ENCODE data around the gene SH3PXD2B. TPM values are rescaled to one million over a fixed set of nuclear protein-coding genes. Genes with fewer than 3 reads are reported as not detected.
"Not testable (repeated sequence)": the region's sequence is repeated elsewhere in the genome, so short reads cannot be mapped to it uniquely, and the experiment has no call there.

The SH3PXD2B gene
- total RNA-seq, 2 experiments from 2014 or later: 0.10 TPM; not detected in 1

- Histone ChIP-seq H3K4me3 (ENCODE audit: low read depth, low read length, poor library complexity, severe bottlenecking) (no peak overlapping the region), H3K36me3 (ENCODE audit: insufficient read depth, low read length) (no peaks in the 10 kb centered on the region), H2AFZ (ENCODE audit: low read length) (no peak overlapping the region), H3K9me2 (ENCODE audit: insufficient read depth, low read length) (no peaks in the 10 kb centered on the region), H3K4me2 (ENCODE audit: low read length) (no peak overlapping the region), H4K20me1 (ENCODE audit: insufficient read depth, low read length) (no peaks in the 10 kb centered on the region), H3K9me3 (ENCODE audit: low read length) (no peaks in the 10 kb centered on the region), H3K4me1 (ENCODE audit: insufficient read depth, low read length, poor library complexity, severe bottlenecking) (no peaks in the 10 kb centered on the region), H3K79me2 (ENCODE audit: insufficient read depth, low read depth, low read length) (no peaks in the 10 kb centered on the region), H3K27ac (ENCODE audit: low read depth, low read length, poor library complexity, severe bottlenecking) (no peak overlapping the region)
- CTCF ChIA-PET (ENCODE audit: unreplicated experiment): no interaction called here
- no peak for TF ChIP-seq CTCF (conservative IDR thresholded peaks at IDR 0.05; ENCODE audit: low read length)
- no peak for TF ChIP-seq EZH2phosphoT487 (IDR thresholded peaks at IDR 0.05; ENCODE audit: borderline replicate concordance, low read depth, low read length)
- POLR2A ChIA-PET: no interaction called here
- no TSS peak for BruUV-seq (replicated peaks)
- intact Hi-C loops (cut with micrococcal nuclease; ENCODE audit: unreplicated experiment): no loop called here
- DNase-seq (ENCODE audit: low spot score): no peak
These were observed 55.0 kb downstream of the SH3PXD2B start for GRCh38 chr5:172399336-172399735.

GRCh38 chr5:172398645-172399044 lies 55.7 kb downstream of the SH3PXD2B start:
- DNase-seq (ENCODE audit: low spot score); H3K27ac ChIP-seq (ENCODE audit: low read depth, low read length, poor library complexity, severe bottlenecking); H2AFZ ChIP-seq (ENCODE audit: low read length); H3K4me2 ChIP-seq (ENCODE audit: low read length); H3K4me1 ChIP-seq (ENCODE audit: insufficient read depth, low read length, poor library complexity, severe bottlenecking); H3K9me3 ChIP-seq (ENCODE audit: low read length); CTCF ChIA-PET (ENCODE audit: unreplicated experiment); H3K4me3 ChIP-seq (ENCODE audit: low read depth, low read length, poor library complexity, severe bottlenecking); BruUV-seq (replicated peaks); intact Hi-C loops (cut with micrococcal nuclease; ENCODE audit: unreplicated experiment); H3K9me2 ChIP-seq (ENCODE audit: insufficient read depth, low read length); H4K20me1 ChIP-seq (ENCODE audit: insufficient read depth, low read length); POLR2A ChIA-PET; H3K36me3 ChIP-seq (ENCODE audit: insufficient read depth, low read length); H3K79me2 ChIP-seq (ENCODE audit: insufficient read depth, low read depth, low read length): not testable (repeated sequence)

GRCh38 chr5:172396994-172397393 lies 57.3 kb downstream of the SH3PXD2B start:
- POLR2A ChIA-PET: not testable (repeated sequence)

GRCh38 chr5:172396220-172396619 lies 58.1 kb downstream of the SH3PXD2B start:
- Histone ChIP-seq H3K9me2 (ENCODE audit: insufficient read depth, low read length) (no peaks in the 10 kb centered on the region), H3K4me1 (ENCODE audit: insufficient read depth, low read length, poor library complexity, severe bottlenecking) (no peaks in the 10 kb centered on the region), H2AFZ (ENCODE audit: low read length) (no peak overlapping the region), H3K79me2 (ENCODE audit: insufficient read depth, low read depth, low read length) (no peaks in the 10 kb centered on the region), H3K4me3 (ENCODE audit: low read depth, low read length, poor library complexity, severe bottlenecking) (no peak overlapping the region), H3K27ac (ENCODE audit: low read depth, low read length, poor library complexity, severe bottlenecking) (no peak overlapping the region), H3K36me3 (ENCODE audit: insufficient read depth, low read length) (no peaks in the 10 kb centered on the region), H4K20me1 (ENCODE audit: insufficient read depth, low read length) (no peaks in the 10 kb centered on the region), H3K9me3 (ENCODE audit: low read length) (no peaks in the 10 kb centered on the region), H3K4me2 (ENCODE audit: low read length) (no peak overlapping the region)
- ChIA-PET POLR2A (interaction anchor here (0.7 kb wide), 1 partner anchor 10 kb away, joined by 3 read pairs; no protein-coding TSS in a partner anchor), CTCF (ENCODE audit: unreplicated experiment) (no interaction called here)
- DNase-seq (ENCODE audit: low spot score): no peak
- TF ChIP-seq EZH2phosphoT487 (IDR thresholded peaks at IDR 0.05; ENCODE audit: borderline replicate concordance, low read depth, low read length) (no peak), CTCF (conservative IDR thresholded peaks at IDR 0.05; ENCODE audit: low read length) (no peak)
- BruUV-seq (replicated peaks): no TSS peak
- intact Hi-C loops (cut with micrococcal nuclease; ENCODE audit: unreplicated experiment): no loop called here

More at GRCh38 chr5:172396994-172397393, 57.3 kb downstream of the SH3PXD2B start:
- H2AFZ ChIP-seq (ENCODE audit: low read length); H3K27ac ChIP-seq (ENCODE audit: low read depth, low read length, poor library complexity, severe bottlenecking); H3K79me2 ChIP-seq (ENCODE audit: insufficient read depth, low read depth, low read length); H3K36me3 ChIP-seq (ENCODE audit: insufficient read depth, low read length); H3K9me2 ChIP-seq (ENCODE audit: insufficient read depth, low read length); DNase-seq (ENCODE audit: low spot score); BruUV-seq (replicated peaks); H4K20me1 ChIP-seq (ENCODE audit: insufficient read depth, low read length); H3K9me3 ChIP-seq (ENCODE audit: low read length); H3K4me3 ChIP-seq (ENCODE audit: low read depth, low read length, poor library complexity, severe bottlenecking); H3K4me2 ChIP-seq (ENCODE audit: low read length); intact Hi-C loops (cut with micrococcal nuclease; ENCODE audit: unreplicated experiment); H3K4me1 ChIP-seq (ENCODE audit: insufficient read depth, low read length, poor library complexity, severe bottlenecking); CTCF ChIA-PET (ENCODE audit: unreplicated experiment): not testable (repeated sequence)
